K562 (cell line): ENCODE measurements around the gene B3GNT7. TPM values are rescaled to one million over a fixed set of nuclear protein-coding genes. Genes with fewer than 3 reads are reported as not detected.

Experiments
- ATAC-seq: fragments of 200-7000 bp; cut with Tn5 transposase; 3 replicates; pipeline ENCODE4 v1.9.1; 2020; ENCODE audit warnings: moderate library complexity
- BruUV-seq: library from RNA; stranded (reverse); fragments of 400-500 nt; replicated peaks from 2 replicates; lab custom pipeline; 2021; lab: Mats Ljungman, UMichigan
- CTCF ChIA-PET: fragments of 300-600 bp; formaldehyde crosslinking; extraction: SDS; loops from one replicate; lab custom pipeline; 2021; ENCODE audit warnings: low intra/inter-chr PET ratio; lab: Yijun Ruan, JAX
- POLR2A ChIA-PET: fragments of 300-600, 350-650 bp; sonication (Branson Sonifier 250); formaldehyde crosslinking; extraction: SDS; loops from one replicate; lab custom pipeline; 2021; ENCODE audit warnings: antibody characterized with exemption, inconsistent platforms; lab: Yijun Ruan, JAX
- DNase-seq, 4 experiments: peaks; one replicate each; pipeline versions ENCODE4 v3.0.0 to v3.0.0-alpha.2; 2011 to 2018; ENCODE audit warnings: low spot score in 3 of 4, mixed read lengths in 3 of 4; ENCODE audit errors: extremely low read depth in 1 of 4
- FAIRE-seq: peaks from 2 replicates; lab custom pipeline; 2011; peaks lifted over from hg19 to GRCh38; lab: Jason Lieb, UNC
- H2AFZ ChIP-seq: 2 replicates; pipeline ENCODE4 v1.6.0; 2011; ENCODE audit warnings: low read depth, low read length, control low read depth, inconsistent platforms
- H3K27ac ChIP-seq: fragments of 200-600 bp; 3 replicates; pipeline ENCODE4 v1.8.0; 2011; ENCODE audit warnings: low read depth, mild to moderate bottlenecking, control low read depth, inconsistent platforms, low read length, moderate library complexity, mixed read lengths; ENCODE audit errors: extremely low read depth
- H3K27me3 ChIP-seq, 2 experiments: fragments of 300-600 bp in 1 of 2; 2 replicates in 1 of 2; 3 replicates in 1 of 2; pipeline versions ENCODE4 v1.6.0 to v1.8.0; 2011; ENCODE audit warnings: inconsistent platforms in 2 of 2, low read length in 2 of 2, mild to moderate bottlenecking in 1 of 2, mixed read lengths in 1 of 2, moderate library complexity in 1 of 2; ENCODE audit not compliant: control insufficient read depth in 2 of 2, insufficient read depth in 2 of 2
- H3K36me3 ChIP-seq: fragments of 300-600 bp; 3 replicates; pipeline ENCODE4 v1.8.0; 2011; ENCODE audit warnings: mild to moderate bottlenecking, low read length, inconsistent platforms; ENCODE audit not compliant: control insufficient read depth, insufficient read depth
- H3K4me1 ChIP-seq, 2 experiments: fragments of 200-600 bp in 1 of 2; replicated peaks in 1 of 2; 2 replicates in 1 of 2; 3 replicates in 1 of 2; pipeline versions ENCODE4 v1.5.1 to v1.8.0; 2011; ENCODE audit warnings: inconsistent platforms in 2 of 2, low read length in 2 of 2, mild to moderate bottlenecking in 1 of 2, mixed read lengths in 1 of 2, moderate library complexity in 1 of 2; ENCODE audit not compliant: control insufficient read depth in 2 of 2, insufficient read depth in 2 of 2
- H3K4me2 ChIP-seq: 2 replicates; pipeline ENCODE4 v1.6.1; 2011; ENCODE audit warnings: low read length, control low read depth, inconsistent platforms, mixed read lengths; ENCODE audit not compliant: insufficient read depth
- H3K4me3 ChIP-seq: fragments of 200-600 bp; sonication (generic), shearing (Covaris generic); 2 replicates; pipeline ENCODE4 v1.5.1; 2016; ENCODE audit warnings: control low read depth, inconsistent platforms
- H3K79me2 ChIP-seq: fragments of 200-600 bp; 3 replicates; pipeline ENCODE4 v1.8.0; 2011; ENCODE audit warnings: low read length, inconsistent platforms; ENCODE audit not compliant: control insufficient read depth, insufficient read depth
- H3K9ac ChIP-seq, 2 experiments: 2 replicates each; pipeline versions ENCODE4 v1.6.0 to v1.6.1; 2011; ENCODE audit warnings: low read depth in 2 of 2, low read length in 2 of 2, control low read depth in 1 of 2, inconsistent platforms in 1 of 2, mild to moderate bottlenecking in 1 of 2, mixed read lengths in 1 of 2; ENCODE audit not compliant: insufficient read depth in 1 of 2
- H3K9me1 ChIP-seq: one replicate; pipeline ENCODE4 v1.6.0; 2011; ENCODE audit warnings: inconsistent platforms, mild to moderate bottlenecking, low read length, moderate library complexity; ENCODE audit not compliant: control insufficient read depth, insufficient read depth
- H3K9me3 ChIP-seq: replicated peaks from 2 replicates; pipeline ENCODE4 v1.5.1; 2011; ENCODE audit warnings: low read depth, low read length, inconsistent platforms; ENCODE audit not compliant: control insufficient read depth, insufficient read depth
- H4K20me1 ChIP-seq: replicated peaks from 2 replicates; pipeline ENCODE4 v1.6.1; 2011; ENCODE audit warnings: low read length, inconsistent platforms, mixed read lengths; ENCODE audit not compliant: control insufficient read depth, insufficient read depth
- BCLAF1 ChIP-seq, 2 experiments: fragments of 450-650 bp in 1 of 2; IDR thresholded peaks; 2 replicates each; pipeline ENCODE4 v1.6.1; 2011 to 2017; ENCODE audit warnings: low read depth in 2 of 2, antibody characterized with exemption in 1 of 2, borderline replicate concordance in 1 of 2, low read length in 1 of 2, mild to moderate bottlenecking in 1 of 2, mixed read lengths in 1 of 2; ENCODE audit not compliant: control insufficient read depth in 1 of 2
- BCOR ChIP-seq: fragments of 450-650 bp; IDR thresholded peaks from 2 replicates; pipeline ENCODE4 v1.6.1; 2016
- CAMTA2 ChIP-seq: fragments of 250-450 bp; sonication (Bioruptor Pico); conservative IDR thresholded peaks from 2 replicates; pipeline ENCODE4 v1.5.1; 2022
- DDX20 ChIP-seq: fragments of 450-650 bp; IDR thresholded peaks from 2 replicates; pipeline ENCODE4 v1.6.1; 2016; ENCODE audit warnings: missing genetic modification characterization, low read depth, mild to moderate bottlenecking, missing compliant biosample characterization, moderate library complexity
- PCBP2 ChIP-seq: fragments of 200-400 bp; formaldehyde crosslinking; IDR thresholded peaks from 2 replicates; pipeline ENCODE4 v1.6.1; 2018; ENCODE audit warnings: low read length, low read depth, mild to moderate bottlenecking, moderate library complexity; ENCODE audit not compliant: poor library complexity, severe bottlenecking
- SAFB ChIP-seq: fragments of 200-400 bp; formaldehyde crosslinking; IDR thresholded peaks from 2 replicates; pipeline ENCODE4 v1.6.1; 2017; ENCODE audit warnings: low read depth, low read length, borderline replicate concordance
- ZC3H11A ChIP-seq: IDR thresholded peaks from 2 replicates; pipeline ENCODE4 v1.6.1; 2012; ENCODE audit warnings: low read depth, low read length, improper control_type of control experiment
- ZFP36 ChIP-seq: fragments of 150-350 bp; IDR thresholded peaks from 2 replicates; pipeline ENCODE4 v1.6.1; 2018; ENCODE audit warnings: low read length, low read depth; ENCODE audit not compliant: partially characterized antibody
- WGBS: fragments of 100-300 bp; shearing (Covaris generic); methylation state at CpG from one replicate; pipeline ENCODE4 v1.1.6; 2016; ENCODE audit warnings: low coverage, mixed read lengths; ENCODE audit not compliant: insufficient coverage; ENCODE audit errors: missing lambda C conversion rate; 5-methylcytosine and 5-hydroxymethylcytosine counted together
- in situ Hi-C: fragments of 300-500 bp; cut with MboI; formaldehyde crosslinking; loops from 4 replicates; pipeline ENCODE4 v1.15.0; 2018; ENCODE audit warnings: inconsistent platforms, mixed read lengths
- intact Hi-C: fragments of 100-400 bp; cut with micrococcal nuclease; formaldehyde crosslinking; loops from 2 replicates; pipeline ENCODE4 v1.14.2; 2022
- polyA plus RNA-seq, 8 experiments: library from polyadenylated mRNA; depleted of rRNA in 4 of 8; stranded (reverse) in 5 of 8; unstranded in 3 of 8; fragments of >200 nt; fragmentation: Nextera tagmentation in 2 of 8; fragmentation: Illumina TruSeq in 1 of 8; extraction: Ambion mirVana in 2 of 8; extraction: Trizol in 1 of 8; gene quantifications; 2 replicates each; pipeline versions ENCODE4 v1.2.1 to v1.2.3, GENCODE V29; 2011 to 2014; ENCODE audit warnings: inconsistent platforms in 1 of 8, missing spikeins in 1 of 8
- total RNA-seq, 7 experiments: library from RNA; depleted of rRNA in 6 of 7; stranded (reverse); fragments of >200 nt in 6 of 7; fragmentation: Illumina TruSeq in 2 of 7; extraction: Trizol in 2 of 7; gene quantifications; 2 replicates each; pipeline versions ENCODE4 v1.2.1 to v1.2.3, GENCODE V29; 2011 to 2021; ENCODE audit warnings: low replicate concordance in 1 of 7

Gene B3GNT7
- total and polyA plus RNA-seq, 9 of the 15 experiments (the other 6 are each of a cell fraction or from before 2014, with no cell fraction given) = 0.20 TPM; not detected in 8

DNA sequence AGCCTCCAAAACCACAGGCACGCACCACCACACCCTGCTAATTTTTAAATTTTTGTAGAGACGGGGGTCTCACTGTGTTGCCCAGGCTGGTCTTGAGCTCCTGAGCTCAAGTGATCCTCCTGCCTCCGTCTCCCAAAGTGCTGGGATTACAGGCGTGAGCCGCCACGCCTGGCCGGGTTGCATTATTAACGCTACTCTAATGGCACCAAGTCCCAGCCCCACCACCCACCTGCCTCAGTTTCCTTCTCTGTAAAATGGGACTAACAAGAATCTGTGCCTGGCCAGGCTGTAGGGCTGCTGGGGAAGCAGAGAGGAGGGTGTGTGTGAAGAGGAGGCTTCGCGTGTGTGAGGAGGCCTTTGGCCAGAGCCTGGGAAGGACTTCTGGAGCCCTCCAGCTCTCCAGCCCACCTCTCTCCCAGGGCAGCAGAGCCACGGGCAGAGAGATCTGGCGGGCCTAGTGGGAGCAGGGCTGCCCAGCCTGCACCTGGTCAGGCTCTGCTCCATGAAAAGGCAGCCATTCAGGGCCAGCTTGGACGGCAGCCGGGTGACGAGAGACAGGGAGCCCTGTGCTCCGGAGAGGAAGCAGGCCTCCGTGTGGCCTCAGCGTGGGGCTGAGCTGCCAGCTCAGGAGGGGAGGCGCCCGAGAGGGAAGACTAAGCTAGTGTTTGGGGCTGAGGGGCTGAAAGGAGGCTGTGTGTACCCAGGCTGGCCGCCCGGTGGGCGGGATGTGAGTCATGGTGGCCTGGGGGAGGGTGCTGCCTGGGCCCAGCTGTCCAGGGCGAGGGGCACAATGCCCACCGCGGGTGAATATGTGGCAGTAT is 7.4 kb upstream of the B3GNT7 start:
- Histone ChIP-seq H3K36me3 (no peaks in the 10 kb centered on the region), H3K9me3 (0 out of 2 replicates have a peak, but pooled peaks cover 1% of the 10 kb centered on the region), H3K9me1 (no peaks in the 10 kb centered on the region), H3K4me1 (no peaks in the 10 kb centered on the region; a peak in 1 of 5 replicates), H2AFZ (no peak overlapping the region), H3K79me2 (no peaks in the 10 kb centered on the region), H3K27me3 (peaks cover 2 to 39% of the 10 kb centered on the region in 2 experiments; a peak in 2 of 5 replicates), H3K4me2 (no peak overlapping the region), H3K9ac (no peak overlapping the region), H3K4me3 (no peak overlapping the region), H4K20me1 (no peaks in the 10 kb centered on the region), H3K27ac (no peak overlapping the region)
- intact Hi-C loops (no loop called here), in situ Hi-C loops (no loop called here)
- 9% methylated on average over 22 of the region's 26 CpGs for WGBS
- no peak for FAIRE-seq
- TF ChIP-seq BCOR (0 out of 2 replicates have a peak, but pooled peaks have one; percentile 10), ZC3H11A (no peak), DDX20 (tag) (no peak), ZFP36 (no peak), PCBP2 (no peak), SAFB (no peak), CAMTA2 (CRISPR knock-in tag) (no peak), BCLAF1 (IDR thresholded peaks at IDR 0.05; ENCODE audit: borderline replicate concordance in 1 of 2, control insufficient read depth in 1 of 2, low read depth in 2 of 2, low read length in 1 of 2) (no peak)
- CTCF ChIA-PET = no interaction called here
- BruUV-seq = no TSS peak
- DNase-seq = no peak
- peak; percentile 43; the same call in 2 of the 3 replicates for ATAC-seq
- POLR2A ChIA-PET = interaction anchor here (0.7 kb wide), 2 partner anchors 17 to 18 kb away, joined by 3 read pairs; no protein-coding TSS in a partner anchor
